DND-41 (cell line): ENCODE results near the gene SAT2.

Experiments
- CTCF ChIP-seq: IDR thresholded peaks from 2 replicates; pipeline ENCODE4 v1.5.1; 2012; ENCODE audit warnings: borderline replicate concordance, low read length, moderate library complexity, mild to moderate bottlenecking; ENCODE audit not compliant: poor library complexity, severe bottlenecking; ENCODE audit errors: extremely low read depth
- EZH2 ChIP-seq: IDR thresholded peaks from 3 replicates; pipeline ENCODE4 v1.6.1; 2012; ENCODE audit warnings: borderline replicate concordance, low read depth, mild to moderate bottlenecking, moderate library complexity, low read length, inconsistent platforms; ENCODE audit not compliant: severe bottlenecking

- TF ChIP-seq CTCF = no peak
- TF ChIP-seq EZH2 = no peak
These were observed 38.9 kb downstream of the SAT2 start for GRCh38 chr17:7588553-7589203.
